Kasumi-1 (cell line): ENCODE results near the gene ZCCHC24.

ENCODE experiments used
- DNase-seq, 2 experiments: peaks; one replicate each; lab custom pipeline; 2025; lab: John Stamatoyannopoulos, UW

Gene ZCCHC24

DNA sequence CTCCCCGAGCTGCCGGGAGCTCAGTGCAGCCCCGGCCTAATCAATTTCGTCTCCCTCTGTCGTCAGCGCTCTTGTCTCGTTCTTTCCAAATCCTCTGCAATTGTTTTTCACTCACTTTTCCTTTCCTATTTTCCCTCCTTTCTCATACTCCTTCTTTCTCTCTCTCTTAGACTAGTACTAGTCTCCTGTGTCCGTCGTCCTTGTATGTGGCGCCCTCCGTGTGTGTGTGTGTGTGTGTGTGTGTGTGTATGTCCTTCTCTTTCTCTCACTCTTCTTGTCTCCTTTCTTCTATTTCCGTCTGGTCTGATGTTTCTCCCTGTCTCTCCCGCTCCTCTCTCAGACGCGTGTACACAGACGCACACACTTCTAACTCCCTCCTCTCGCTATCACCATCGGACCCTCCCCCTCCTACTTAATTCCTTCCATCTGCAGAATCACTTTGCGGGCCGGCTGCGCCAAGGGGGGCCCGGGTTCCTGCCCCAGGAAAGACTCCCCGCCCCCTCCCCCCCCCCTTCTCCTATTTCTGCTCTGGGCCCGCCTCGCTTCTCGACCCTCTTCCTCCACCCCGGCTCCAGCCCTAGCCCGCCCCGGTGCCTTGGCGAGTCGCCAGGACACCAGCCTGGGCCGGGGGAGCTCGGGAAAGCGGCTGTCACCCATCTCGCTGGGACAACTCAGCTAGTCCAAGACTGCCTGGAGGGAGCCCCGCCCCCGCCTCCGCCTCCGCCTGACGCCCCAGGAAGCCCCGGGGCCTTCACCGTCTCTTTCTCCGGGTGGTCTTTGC lies 743 bp upstream of the ZCCHC24 start:
- peak; percentile 39 to 88 for DNase-seq

DNA sequence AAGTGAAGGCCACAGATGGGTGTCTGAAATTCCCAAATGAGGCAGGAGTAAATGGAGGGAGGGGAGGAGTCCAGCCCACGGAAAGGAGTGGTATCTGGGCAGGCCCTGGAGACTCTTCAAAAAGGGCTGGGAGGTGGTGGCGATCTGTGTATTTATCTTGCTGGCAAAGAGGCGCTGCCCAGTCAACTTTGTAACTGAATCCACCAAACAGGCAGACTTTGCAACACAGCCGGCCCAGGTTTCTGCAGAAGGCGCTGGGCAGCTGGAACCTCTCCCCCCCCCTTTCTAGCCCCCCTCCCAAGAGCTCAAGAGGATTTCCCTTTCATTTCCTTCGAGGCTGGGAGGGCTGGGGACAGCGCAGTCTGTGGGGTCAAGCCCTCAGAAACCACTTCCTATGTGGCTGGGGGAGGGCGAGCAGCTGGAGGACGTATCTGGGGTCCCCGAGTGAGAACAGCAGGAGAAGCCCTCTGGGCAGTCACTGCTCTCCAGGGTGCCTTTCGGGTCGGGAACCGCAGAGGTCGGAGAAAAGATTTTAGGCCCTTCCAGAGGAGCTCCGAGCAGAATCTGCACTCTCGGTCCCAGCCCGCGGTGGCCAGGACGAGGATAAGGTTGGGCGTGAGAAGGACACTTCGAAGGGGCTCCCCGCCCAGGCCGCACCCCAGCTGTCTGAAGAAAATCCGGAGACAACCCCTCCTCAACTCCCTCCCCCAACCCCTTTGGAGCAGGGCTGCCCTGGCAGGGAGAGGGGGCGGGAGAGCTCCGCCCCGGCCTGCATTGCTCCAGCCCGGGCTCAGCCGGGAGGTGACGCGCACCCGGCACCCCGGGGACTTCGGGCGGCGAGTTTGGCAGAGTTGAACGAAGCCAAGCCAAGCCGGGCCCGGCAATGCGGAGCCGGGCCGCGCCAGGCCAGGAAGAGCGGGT lies 965 bp downstream of the ZCCHC24 start:
- peak; percentile 64 to 74 for DNase-seq

DNA sequence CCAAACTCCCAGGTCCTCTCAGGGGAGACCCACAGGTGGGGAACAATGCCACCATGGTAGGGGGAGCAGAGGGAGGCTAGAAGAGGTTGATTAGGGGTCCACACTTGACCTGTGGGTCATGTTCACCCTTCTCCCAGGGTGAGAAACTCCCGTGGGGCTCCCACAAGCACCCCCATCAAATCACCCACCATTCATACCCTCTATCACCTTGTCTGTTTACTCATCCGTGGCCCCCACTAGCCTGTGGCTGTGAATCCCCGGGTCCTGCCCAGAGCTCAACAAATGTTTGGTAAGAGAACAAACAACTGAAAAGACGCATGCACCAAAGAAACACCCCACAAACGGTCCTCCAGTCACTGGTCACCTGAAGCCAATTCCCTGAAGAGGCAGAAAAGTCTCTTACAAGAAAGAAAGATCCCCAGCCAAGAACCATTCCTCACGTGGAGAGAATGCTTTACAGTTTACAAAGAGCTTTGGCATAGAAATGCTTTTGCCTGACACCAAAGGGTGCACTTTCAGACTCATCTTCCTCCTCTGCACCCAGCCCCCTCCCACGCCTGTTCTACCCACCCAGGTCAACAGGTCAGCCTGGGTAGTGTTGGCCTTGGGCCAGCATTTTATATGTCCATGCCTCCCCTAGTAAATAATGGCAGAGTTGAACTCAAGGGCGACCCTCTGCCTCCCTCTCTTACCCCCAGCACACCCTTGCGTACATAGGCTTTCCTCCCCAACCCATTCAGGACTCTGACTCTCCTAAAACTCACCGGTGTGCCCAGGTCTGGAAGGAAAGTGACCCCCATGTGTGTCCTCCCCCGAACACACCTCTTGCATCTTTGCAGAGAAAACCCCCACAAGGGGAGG lies 1.9 kb downstream of the ZCCHC24 start:
- no peak for DNase-seq

DNA sequence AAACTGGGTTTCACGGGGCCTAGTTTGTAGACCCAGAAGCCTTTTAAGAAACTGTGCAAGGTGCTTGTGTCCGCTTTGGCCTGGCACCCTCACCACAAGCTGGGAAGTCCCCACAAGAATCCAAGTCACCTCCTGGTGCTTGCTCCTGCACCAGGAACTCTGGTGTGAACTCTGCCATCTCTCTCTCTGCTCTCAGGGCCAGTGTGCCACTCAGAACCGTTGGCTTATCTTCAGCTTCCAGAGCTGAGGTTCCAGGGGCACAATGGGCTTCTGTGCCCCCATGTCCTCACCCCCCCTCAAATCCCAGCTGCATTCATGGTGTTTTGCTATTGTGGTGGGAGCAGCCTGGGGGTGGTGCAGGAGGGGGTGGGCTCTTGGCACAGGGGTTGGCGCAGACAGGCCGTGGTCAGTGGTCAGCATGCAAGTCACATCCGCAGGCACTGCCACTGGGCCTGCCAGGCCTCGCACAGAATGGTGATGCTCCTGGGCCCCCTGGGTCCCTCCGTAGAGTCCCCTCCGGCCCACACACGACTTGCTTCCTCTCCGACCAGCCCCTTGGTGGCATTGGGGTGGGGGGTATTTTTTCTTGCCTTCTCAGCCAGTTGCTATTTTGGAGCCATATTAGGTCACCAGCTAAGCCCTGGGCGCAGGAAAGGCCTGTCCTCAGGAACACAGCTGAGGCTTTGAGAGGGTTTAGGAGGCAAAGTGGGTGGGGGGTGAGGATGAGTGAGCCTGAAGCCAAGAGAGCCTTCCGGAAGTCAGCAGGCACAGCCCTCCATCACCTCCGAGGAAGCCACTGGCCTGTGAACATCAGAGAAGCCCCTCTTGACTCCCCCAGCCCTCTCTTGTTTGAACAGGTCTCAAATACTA lies 3.0 kb downstream of the ZCCHC24 start:
- DNase-seq: no peak

DNA sequence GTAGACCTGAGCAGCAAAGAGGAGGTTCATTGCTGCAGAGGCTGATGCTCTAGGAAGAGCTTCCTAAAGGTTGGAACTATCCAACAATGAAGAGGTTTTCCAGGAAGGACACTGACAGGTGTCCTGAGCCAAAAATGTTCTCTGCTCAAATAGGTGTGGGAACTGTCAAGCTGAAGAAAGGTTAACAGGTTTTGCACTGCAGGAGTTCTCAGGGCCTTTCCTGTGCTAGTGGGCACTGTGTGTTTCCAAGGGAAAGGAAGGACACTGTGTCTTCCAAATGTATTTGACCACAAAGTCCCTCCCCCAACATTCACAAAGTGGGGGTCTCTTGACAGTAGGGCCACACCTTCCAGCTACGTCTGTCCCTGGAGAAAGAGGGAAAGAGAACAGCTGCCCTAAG lies 4.0 kb downstream of the ZCCHC24 start:
- DNase-seq: no peak

DNA sequence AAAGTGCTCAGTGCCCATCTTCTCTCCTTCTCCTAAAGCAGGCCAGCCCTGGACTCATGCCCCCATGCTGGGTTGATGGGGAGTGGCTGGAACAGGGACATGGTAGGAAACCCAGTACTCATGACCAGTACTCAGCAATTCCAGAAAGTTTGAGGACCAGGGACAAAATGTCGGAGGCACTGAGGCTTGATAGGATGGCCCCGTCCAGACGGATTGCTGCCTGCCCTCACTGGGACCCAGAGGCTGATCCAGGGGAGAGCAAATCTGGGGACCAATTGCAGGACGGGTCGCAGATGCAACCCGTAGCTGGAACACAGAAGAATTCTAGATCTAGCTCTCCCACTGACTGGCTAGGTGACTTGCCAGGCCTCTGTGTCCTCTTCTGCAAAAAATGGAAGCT lies 5.1 kb downstream of the ZCCHC24 start:
- no peak for DNase-seq

DNA sequence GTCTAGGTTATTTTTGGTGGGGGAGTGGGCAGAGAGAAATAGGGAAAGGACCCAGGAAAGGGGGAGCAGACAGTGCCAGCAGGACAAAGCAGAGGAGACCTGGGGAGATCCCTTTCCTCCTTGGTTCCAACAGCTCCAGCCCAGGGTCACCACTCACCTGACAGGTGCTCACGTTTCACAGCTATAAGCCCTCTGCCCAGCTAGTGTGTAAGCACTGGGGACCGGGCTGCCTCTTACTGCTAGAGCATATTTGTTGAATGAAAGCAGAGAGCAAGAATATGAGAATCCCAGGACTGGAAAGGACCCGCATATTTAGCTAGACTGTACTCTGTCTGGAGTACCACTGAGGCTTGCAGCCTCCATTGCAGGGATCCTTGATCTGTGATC lies 6.7 kb downstream of the ZCCHC24 start:
- no peak for DNase-seq

DNA sequence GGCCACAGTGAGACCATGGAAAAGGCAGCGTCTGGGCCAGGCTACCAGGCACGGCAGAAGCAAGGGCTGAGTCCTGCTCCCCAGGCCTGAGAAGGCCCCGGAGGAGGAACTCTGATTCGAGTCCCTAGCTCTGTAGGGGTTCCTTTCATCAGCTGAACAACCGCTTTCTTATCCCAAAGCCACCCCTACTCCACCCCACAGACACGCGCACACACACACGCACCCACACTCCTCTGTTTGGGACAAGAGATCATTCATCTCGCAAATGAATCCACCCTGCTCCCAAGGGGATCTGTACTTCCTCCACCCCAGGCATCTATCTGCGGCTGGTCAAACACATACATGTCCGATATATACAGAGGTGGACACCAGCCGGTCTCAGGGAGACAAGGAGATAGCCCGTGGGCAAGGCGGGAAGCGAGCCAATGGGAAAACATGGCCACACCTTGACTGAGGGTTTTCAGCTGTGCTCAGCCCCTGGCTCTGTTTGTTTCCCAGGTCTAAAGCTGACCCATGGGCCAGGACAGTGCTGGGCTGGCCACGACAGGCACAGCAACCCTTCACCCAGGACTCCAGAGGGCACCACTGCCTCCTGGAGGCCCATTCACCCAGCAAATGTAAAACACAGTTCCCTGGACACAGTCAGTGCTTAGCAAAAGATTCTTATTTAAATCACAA lies 7.3 kb downstream of the ZCCHC24 start:
- DNase-seq: no peak

DNA sequence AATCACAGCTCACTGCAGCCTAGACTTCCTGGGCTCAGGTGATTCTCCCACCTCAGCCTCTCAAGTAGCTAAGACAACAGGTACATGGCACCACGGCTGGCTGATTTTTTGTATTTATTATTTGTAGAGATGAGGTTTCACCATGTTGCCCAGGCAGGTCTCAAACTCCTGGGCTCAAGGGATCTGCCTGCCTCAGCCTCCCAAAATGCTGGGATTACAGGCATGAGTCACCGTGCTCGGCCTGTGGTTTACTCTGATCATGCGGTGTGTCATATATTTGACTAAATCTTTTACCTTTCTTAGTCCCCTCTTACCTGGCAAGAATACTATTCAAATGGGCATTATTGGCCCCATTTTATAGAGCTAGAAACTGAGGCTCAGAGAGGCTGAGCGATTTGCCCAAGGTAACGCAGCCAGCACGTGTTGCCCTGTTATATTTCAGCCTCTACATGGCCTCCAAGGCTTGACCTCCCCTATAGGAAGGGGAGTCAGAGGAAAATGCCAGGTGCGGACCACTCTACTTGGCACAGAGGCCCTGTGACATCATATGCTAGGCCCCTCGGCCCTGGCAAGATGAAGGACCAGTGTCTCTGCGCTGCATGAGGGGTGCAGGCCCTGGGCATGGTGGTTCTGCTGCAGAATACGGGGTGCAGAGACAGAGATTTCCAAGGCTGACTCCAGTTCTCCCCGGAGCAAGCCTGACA lies 8.2 kb downstream of the ZCCHC24 start:
- no peak for DNase-seq

DNA sequence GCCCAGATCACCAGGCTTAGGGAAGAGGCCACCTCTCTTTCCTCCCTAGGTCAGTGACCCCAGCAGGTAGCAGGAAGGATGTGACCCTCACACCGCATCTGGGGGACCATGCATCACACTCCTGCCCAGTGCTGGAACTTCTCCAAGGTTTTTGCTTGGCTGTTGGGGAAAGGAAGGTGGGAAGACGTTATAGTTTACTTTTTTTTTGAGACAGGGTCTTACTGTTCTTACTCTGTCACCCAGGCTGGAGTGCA lies 8.6 kb downstream of the ZCCHC24 start:
- DNase-seq: no peak

DNA sequence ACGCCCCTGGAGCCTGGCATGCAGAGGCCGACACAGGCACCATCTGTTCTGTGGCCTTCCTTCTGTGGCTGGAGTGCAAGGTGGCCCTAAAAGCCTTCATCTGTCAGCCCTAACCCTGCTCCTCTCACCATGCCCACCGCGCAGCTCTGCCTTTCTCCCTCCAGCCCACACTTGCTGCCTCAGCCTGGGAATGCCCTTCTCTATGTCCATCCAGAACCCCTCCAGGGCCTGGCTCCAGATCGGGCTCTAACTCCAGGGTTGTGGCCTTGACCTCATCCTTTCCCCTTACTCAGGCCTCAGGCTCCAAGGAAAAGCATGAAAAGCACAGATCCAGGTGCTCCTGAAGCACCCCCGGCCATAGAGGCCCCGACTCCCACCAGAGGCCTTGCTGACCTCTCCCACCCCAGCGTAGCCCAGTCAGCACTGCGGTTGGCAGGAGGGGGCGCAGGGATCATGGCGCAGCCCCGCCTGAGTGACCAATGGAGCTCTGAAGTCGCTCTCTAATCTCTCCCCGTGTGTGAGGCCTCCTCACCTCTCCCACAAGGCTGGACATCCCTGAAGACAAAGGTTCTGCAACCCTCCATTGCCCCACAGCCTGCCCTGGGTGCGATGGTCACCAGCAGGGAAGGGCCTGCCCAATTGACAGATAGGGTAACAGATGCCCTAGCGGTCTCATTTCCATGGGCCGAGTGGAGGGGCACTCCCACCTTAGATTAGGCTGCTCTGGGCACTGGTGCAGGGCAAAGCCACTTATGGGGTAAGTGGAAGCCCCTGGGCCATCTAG lies 9.2 kb downstream of the ZCCHC24 start:
- no peak for DNase-seq

DNA sequence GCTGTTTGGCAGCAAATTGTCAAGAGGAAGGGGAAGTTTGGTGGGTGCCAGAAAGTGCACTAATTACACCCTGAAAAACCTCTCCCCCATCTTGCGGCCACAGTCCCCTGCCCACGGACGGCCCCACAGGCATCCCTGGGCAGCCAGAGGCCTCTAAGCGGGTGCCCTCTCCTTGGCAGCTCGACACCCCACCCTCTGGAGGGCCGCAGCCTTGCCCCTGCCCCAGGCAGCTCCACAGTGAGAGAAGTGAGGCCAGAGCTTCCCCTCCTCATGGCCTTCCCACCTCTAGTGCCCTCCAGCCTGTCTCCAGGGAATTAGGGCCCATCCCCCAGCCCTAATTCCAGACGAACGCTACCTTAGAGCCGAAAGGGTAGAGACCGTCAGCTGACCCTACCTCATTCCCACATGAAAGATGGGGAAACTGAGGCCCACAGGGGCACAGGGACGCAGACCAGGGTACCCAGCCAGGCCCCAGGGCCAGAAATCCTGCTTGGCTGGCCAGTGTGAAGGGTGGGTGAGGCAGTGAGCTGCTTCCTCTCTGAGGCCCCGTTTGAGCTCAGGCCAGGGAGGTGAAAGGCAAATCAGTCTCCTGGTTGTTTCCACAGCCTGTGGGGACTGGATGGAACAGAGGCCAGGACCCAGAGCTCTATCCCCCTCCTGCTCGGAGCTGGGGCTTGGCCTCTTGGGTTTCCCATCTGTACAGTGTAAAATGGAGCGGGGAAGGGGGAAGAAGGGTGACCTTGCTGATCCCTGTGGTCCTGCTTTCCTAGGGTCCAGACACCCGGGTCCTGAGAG lies 10.0 kb downstream of the ZCCHC24 start:
- no peak for DNase-seq

DNA sequence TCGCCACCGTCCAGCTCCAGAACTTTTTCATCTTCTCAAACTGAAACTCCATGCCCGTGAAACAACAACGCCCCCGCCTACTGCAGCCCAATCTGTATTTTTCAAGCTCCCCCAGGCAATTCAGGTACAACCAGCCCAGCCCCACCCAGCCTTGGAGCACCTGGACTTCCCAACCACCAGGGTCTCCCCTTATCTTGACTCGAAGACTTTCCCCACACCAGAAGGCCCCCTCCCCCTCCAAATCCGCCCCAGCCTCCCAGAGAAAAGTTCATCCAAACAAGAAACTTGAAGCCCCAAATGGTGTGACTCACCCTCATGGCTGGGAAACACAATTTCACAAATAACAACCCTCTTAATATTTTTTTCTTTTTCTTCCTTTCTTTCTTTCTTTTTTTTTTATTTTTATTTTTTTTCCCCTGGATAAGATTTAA lies 10.6 kb downstream of the ZCCHC24 start:
- DNase-seq: no peak

DNA sequence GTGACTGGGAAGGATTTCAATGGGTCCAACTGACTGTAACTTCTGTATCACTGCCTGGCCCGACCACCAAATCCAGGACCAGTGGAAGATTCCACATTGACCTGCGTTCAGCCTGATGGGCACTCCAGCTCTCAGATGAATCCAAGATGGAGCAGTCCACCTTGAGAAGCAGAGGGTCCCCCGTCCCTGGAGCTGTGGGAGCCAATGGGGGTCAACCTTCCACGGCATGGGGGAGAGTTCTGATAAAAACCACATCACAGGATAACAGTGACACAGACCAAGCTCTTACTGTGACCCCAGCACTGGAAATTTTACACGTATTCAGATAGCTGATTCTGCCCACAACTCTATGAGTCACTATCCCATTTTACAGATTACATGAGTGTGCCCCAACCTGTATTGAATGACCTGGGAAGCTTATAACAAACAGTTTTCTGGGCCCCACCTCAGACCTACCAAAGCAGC lies 11.2 kb downstream of the ZCCHC24 start:
- no peak for DNase-seq

DNA sequence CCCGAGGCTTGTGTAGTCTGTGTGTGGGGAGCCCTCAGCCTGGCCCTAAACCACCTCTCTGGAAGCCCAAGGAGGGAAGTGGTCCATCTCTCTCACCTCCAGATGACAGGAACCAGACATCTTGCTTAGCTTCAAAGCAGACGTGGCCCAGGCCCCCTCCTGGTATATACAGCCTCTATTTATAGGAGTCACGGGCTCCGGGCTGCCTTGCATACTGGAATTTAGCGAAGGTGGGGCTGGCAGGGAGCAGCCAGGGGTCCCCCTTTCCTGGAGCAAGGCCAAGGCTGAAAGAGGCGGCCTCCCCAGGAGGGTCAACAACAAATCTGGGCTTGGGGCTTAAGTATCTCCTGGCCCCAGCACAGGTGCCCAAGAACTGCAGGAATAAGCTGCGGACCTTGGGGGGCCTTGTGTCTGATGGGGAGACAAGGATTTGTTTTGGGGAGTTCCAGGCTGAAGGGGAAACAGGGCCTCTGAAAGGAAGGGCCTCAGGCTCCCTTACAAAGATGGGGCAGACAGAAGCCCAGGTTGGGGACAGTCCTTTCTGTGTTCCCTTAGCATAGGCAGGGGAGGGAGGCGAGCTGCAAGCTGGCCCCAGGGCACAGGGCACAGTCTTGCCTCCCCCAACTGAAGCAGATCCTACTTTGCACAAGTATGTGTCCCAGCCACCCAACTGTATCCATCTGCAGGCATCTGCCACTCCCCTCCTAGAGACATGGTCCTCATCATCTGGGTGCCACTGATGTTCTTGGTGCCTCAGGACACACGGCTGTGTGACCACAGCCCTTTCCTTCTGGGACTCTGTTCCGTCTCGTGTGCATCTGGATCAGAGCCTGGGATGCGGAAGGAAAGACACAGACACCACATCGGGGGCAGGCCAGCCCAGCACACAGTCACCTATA lies 11.9 kb downstream of the ZCCHC24 start:
- no peak for DNase-seq

DNA sequence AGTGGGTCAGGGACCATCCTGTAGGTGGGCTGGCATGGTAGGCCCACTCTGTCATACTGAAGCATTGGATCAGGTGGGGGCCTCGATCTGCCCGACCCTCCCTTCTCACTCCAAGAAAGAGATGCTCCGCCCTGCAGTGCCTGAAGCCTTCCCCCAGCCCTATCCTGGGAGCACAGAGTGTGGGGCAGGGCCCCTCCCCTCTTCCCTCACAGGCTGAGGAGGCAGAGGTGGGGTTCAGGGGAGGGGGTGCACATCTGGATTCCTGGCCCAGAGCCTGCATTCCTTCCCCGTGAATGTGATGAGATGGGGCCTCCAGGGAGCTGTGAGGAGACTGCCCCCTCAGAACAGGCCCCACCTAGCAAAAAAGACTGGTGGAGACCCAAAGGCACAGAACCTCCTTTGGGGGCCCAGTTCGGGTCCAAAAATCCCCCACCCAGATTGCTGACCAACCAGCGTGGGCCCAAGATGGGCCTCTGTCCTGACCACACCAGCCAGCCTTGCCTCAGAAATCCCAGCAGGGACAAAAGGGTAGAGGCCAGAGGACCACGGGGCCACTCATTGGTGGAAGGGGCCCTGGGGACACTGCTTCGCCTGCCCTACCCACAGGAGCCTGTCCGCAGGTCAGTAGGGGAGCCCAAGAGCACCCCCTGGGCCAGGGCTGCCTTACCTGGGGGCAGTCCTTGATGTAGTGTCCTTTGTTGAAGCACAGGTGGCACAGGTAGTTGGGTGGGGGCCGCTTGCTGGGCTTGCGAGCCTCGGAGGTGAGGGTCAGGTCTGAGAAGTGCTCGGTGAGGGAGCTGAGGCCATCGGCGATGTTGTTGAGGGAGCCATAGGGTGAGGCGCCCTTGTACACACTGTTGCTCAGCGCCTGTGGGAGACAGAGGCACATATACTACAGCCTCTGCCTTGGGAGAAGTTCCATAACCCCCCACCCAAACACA lies 13.3 kb downstream of the ZCCHC24 start:
- DNase-seq: no peak
